ENCODE results near the gene OSTN. TPM values are rescaled to one million over a fixed set of nuclear protein-coding genes. Genes with fewer than 3 reads are reported as not detected.
"Not testable (repeated sequence)": the region's sequence is repeated elsewhere in the genome, so short reads cannot be mapped to it uniquely, and the experiment has no call there.

Gene OSTN
- total RNA-seq, 1 donor from 2014 or later, result not detected

GRCh38 chr3:191263850-191264249, 64.8 kb downstream of the OSTN start:
- DNase-seq (ENCODE audit: low spot score), result no peak

DNA sequence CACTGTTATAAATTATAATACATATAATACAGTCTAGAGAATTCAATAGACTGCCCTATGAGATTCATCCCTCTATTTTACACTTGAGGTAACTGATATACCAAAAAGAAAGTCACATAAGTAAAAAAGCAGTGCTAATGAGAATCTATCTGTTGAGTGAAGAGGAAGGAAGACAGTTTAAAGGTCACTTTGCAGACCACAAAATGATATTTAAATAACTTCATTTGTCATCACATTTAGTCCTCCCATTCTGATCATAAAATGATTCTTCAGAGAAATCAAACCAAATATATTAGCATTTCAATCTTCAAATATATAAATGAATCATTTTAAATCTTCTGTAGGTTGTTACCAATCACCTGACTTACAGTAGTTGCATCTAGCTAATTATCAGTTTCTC, 69.7 kb downstream of the OSTN start:
- no peak for DNase-seq (ENCODE audit: low spot score)

DNA sequence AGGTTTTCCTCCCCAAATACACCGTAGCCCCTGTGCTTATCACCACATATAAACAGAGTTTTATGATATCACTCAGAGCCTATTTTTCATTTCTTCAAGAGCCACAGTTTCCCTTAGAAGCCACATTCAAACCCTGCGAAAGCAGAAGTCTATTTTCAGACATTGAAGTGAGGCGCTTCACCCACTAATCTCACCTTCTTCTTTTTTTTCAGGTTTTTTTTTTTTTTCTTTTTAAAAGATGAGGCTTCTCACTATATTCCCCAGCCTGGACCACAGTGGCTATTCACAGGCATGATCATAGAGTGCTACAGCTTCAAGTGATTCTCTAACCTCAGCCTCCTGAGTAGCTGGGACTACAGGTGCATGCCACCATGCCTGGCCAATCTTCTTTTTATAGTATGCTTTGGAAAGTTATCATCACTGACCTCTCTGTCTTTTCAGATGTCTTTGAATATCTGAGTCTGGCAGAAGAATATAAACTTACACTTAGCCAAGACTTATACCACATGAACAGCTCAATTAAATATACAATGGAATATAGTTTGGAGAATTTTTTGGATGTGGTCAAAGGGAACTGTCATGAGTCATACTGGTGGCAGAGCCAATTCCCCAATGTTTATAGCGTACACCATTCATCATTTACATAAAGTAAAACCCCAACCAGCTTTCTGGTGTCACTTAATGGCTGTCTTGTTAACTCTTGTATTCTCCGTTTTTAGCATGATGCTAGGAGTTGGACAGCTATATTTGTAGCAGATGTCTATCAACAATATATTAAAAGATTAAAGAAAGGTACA, 70.4 kb downstream of the OSTN start:
- DNase-seq (ENCODE audit: low spot score), result no peak

- not testable (repeated sequence) for DNase-seq (ENCODE audit: low spot score)
These were observed 76.2 kb downstream of the OSTN start for GRCh38 chr3:191275244-191275643.

GRCh38 chr3:191275751-191276150, 76.7 kb downstream of the OSTN start:
- no peak for DNase-seq (ENCODE audit: low spot score)

- no peak for DNase-seq (ENCODE audit: low spot score)
These were observed 81.1 kb downstream of the OSTN start for GRCh38 chr3:191280111-191280510.

GRCh38 chr3:191280882-191281281, 81.8 kb downstream of the OSTN start:
- no peak for DNase-seq (ENCODE audit: low spot score)

DNA sequence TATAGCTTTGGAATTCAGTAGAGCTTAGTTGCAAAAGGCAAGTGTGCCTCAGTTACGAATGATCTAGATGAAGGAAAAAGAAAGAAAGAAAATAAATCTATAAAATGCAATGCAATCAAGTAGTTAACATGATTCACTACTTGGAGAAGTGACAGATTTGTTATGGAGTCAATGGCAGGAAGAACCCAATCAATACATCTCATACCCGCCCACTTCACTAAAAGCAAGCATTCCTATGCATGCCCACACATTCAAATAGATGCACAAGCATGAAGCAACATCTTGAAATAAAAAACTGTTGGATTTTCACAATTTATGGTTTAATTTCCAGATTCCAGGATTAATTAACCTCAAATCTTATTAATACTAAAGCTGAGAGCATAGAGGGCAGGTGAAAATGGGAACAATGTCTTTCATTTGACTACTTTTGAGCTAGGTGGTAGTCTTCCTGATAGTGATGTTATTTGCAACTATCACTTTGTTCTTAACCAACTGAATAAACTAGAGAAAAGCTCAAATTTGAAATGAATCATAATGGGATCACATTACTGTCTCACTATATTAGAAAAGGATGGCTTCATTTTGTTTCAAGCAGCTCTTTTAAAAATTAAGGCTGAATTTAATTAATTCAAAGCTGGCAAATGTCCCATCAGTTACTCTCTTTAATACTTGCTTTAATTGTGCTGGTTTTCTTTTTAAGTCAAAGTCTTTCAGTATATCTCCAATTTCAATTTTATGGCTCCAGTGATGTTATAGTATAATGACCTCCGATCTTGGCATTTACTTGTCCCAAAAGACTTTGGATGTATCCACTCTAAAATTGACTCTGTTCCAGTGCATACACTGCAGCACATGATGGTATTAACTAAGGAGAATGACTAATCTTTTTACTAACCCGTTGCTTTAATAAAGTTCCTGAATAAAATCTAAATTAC, 83.5 kb downstream of the OSTN start:
- DNase-seq (ENCODE audit: low spot score), result no peak

GRCh38 chr3:191283400-191283799, 84.4 kb downstream of the OSTN start:
- DNase-seq (ENCODE audit: low spot score), result no peak

DNA sequence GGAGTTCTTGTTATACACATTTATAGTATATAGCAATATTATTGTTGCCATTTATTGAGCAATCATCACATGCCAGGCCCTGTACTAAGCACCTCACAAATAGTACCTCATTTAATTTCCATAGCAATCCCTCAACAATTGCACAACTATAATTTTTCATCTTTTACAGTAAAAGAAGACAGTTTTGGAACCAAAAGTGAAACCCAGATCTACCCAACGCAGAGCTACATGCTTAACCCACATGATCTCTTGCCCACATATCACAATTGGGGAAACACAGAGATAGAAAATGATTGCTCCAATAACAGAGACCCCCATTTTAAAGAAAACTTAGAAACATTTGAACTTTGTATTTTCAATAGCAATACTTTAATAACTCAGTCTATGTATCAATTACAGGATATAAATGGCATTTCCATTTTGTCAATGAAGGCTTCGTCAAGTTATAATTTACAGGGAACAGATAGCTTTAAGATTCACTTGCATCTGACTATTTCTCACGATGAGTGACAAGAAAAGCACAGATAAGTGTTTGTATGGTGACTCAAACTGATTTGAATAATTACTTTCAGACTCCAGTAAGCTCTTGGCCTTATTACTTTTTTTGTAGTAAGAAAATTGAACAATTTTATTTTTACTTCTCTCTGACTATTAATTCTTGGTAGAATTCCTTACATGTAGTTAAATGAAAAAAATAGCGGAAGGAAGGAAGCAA, 91.4 kb downstream of the OSTN start:
- DNase-seq (ENCODE audit: low spot score), result no peak

- DNase-seq (ENCODE audit: low spot score), result no peak
These were observed 93.4 kb downstream of the OSTN start for GRCh38 chr3:191292243-191293015.

DNA sequence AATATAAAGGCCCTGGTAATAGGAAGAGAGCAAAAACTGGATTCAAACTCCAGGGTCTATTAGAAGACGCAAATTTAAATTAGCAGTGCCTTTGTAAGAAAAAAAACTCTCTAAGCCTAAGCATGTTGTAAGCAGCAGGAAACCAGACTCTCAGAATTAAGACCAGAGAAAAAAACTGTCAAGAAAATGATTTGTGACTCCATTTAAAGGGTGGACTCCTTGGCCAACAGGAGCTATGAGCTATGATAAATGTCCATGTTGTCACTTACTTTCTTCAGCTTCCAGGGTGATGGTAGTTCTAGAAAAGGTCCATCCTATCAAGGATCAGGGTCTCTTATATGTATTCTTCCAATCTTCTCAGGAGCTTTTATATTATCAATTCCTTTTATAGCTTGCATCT, 95.2 kb downstream of the OSTN start:
- no peak for DNase-seq (ENCODE audit: low spot score)

- DNase-seq (ENCODE audit: low spot score), result no peak
These were observed 97.0 kb downstream of the OSTN start for GRCh38 chr3:191296041-191296541.

DNA sequence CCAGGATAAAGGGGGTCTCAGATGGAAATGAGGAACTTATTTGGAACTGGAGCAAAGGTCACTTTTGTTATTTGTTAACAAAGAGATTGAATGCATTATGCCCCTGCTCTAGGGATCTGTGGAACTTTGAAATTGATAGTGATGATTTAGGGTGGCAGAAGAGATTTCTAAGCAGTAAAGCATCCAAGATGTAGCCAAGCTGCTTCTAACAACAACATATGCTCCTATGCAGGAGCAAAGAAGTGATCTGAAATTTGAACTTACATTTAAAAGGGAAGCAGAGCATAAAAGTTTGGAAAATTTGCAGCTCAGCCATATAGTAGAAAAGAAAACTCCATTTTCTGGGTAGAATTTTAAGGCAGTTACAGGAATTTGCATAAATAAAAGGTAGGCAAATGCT, 99.8 kb downstream of the OSTN start:
- DNase-seq (ENCODE audit: low spot score), result no peak

- DNase-seq (ENCODE audit: low spot score), result no peak
These were observed 101.4 kb downstream of the OSTN start for GRCh38 chr3:191300422-191300821.

DNA sequence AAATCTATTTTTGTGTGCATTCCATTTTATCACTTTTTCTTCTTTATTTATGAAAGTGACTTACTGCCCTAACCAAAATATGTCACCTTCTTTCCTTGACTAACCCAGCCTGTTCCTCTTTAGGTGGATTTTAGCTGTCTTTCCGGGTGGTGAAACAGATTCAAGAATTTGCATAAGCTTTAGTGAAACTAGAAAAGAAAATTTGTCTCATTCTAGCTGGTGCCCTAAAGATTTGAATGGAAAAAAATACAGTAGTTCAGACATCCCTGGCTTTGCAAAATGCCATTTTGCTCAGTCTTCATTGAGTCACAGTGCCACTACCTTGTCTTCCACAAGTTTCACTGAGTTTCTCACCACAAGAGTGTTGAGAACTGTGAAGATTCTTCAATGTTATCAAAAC, 102.0 kb downstream of the OSTN start:
- no peak for DNase-seq (ENCODE audit: low spot score)

DNA sequence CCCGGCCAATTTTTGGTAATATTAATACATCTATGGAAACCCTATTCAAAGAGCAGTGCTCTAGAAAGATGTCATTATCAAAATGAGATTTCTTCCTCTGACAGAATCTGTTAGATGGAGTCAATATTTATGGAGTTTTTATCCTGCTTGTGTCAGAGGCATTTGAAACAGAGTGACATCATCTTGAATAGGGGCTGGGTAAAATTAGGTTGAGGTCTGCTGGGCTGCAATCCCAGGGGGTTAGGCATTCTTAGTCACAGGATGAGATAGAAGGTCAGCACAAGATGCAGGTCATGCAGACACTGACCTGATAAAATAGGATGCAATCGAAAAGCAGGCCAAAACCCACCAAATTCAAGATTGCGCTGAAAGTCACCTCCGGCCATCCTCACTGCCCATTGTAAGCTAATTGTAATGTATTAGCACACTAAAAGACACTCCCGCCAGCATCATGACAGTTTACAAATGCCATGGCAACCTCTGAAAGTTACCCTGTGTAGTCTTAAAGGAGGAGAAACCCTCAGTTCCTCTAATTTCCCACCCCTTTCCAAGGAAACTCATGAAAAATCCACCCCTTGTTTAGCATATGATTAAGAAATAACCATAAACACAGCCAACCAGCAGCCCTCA, 102.9 kb downstream of the OSTN start:
- no peak for DNase-seq (ENCODE audit: low spot score)

GRCh38 chr3:191302451-191302850, 103.4 kb downstream of the OSTN start:
- no peak for DNase-seq (ENCODE audit: low spot score)

- DNase-seq (ENCODE audit: low spot score), result no peak
These were observed 104.6 kb downstream of the OSTN start for GRCh38 chr3:191303596-191303995.

DNA sequence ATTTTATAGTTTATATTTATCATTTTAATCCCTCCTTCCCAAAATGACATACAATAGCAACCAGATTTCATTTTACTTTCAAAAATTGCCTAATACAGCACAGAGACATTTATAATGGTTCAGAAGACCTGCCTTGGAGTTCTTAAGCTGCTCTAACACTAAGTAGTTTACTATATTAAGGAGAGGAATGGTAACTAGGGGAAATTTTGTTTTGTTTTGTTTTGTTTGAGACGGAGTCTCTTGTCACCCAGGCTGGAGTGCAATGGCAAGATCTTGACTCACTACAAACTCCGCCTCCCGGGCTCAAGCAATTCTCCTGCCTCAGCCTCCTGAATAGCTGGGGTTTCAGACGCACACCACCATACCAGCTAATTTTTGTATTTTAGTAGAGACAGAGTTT, 107.4 kb downstream of the OSTN start:
- no peak for DNase-seq (ENCODE audit: low spot score)

GRCh38 chr3:191307341-191307740, 108.3 kb downstream of the OSTN start:
- DNase-seq (ENCODE audit: low spot score), result no peak

All from mucosa of gallbladder (tissue), 1 donor.